GM18505 (cell line): ENCODE measurements around the gene OST4.

ENCODE experiments used
- ATAC-seq: cut with Tn5 transposase; IDR thresholded peaks from one replicate; pipeline ENCODE4 v1.9.1; 2021; ENCODE audit not compliant: unreplicated experiment
- POLR2A ChIP-seq: IDR thresholded peaks from 4 replicates; pipeline ENCODE4 v1.6.1; 2011; ENCODE audit warnings: borderline replicate concordance; ENCODE audit not compliant: insufficient read depth, insufficient read length; ENCODE audit errors: extremely low read depth

Gene OST4

DNA sequence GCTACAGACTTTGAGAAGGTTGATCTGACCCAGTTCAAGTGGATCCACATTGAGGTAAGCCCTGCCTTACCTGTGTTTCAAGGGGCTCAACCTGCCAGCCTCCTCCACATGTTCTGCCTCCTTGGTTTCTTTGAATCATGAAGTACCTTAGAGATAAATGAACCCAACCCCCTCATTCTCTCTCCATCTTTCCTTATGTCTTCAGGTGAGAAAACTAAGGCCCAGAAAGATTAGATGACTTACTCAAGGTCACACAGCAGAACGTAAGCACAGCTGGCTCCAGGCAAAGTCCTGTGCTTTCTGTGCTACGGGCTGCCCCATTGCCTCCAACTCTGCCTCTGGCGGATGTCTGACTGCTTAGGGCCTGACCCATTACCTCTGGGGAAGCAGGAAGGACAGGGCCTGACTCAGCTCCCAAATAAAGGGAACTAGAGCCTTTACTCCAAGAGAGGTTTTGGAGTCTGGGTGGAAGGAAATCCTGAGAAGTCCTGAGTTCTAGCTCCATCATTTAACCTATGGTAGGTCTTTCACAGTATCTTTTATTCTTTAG lies 25.4 kb upstream of the OST4 start:
- no peak for TF ChIP-seq POLR2A
- ATAC-seq = no peak

DNA sequence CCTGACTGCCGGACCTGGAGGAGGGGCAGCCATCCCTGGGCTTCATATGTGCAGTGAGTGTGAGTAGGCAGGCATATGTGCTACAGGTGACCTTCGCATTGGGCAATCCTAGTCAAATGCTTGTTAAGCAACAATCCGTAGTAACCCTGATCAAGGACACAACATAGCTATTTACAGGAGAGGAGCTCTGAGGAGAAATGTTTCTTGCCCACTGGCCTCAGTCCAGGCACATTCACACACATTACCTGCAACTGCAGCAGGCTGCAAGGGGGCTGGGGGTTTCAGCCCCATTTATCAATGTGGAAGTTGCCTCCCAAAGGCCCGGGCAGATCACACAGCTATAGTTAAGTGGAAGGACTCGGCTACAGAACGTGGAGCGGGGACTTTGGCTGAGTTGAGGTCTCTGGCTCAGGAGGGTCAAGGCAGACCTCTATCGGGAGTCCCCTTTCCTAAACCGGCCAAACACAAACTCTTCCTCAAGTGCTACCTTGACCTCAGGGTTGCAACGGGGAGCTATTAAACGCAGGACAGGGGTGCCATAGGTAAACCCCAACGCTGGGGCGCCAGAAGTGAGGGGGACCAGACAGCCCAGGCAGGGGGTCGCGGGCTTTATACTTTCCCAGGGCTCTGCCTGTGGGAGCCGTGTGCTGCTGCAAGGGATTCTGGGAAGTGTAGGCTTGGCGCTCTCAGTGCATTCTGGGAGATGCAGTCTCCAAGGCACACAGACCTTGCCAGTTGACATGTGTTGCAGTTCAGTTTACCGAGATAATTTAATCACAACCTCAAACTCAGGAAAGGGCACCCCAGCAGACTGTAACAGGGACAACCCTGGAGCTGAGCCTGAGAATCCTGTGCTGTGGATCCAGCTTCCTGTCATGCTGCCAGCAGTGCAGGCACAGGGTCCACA lies 24.5 kb upstream of the OST4 start:
- no peak for ATAC-seq

GRCh38 chr2:27095427-27095744 lies 23.9 kb upstream of the OST4 start:
- no peak for ATAC-seq
- no peak for TF ChIP-seq POLR2A

More for the DNA sequence above, 24.5 kb upstream of the OST4 start:
- TF ChIP-seq POLR2A = peak; percentile 47

- no peak for TF ChIP-seq POLR2A
- ATAC-seq = no peak
These were observed 23.0 kb upstream of the OST4 start for GRCh38 chr2:27094353-27094984.

DNA sequence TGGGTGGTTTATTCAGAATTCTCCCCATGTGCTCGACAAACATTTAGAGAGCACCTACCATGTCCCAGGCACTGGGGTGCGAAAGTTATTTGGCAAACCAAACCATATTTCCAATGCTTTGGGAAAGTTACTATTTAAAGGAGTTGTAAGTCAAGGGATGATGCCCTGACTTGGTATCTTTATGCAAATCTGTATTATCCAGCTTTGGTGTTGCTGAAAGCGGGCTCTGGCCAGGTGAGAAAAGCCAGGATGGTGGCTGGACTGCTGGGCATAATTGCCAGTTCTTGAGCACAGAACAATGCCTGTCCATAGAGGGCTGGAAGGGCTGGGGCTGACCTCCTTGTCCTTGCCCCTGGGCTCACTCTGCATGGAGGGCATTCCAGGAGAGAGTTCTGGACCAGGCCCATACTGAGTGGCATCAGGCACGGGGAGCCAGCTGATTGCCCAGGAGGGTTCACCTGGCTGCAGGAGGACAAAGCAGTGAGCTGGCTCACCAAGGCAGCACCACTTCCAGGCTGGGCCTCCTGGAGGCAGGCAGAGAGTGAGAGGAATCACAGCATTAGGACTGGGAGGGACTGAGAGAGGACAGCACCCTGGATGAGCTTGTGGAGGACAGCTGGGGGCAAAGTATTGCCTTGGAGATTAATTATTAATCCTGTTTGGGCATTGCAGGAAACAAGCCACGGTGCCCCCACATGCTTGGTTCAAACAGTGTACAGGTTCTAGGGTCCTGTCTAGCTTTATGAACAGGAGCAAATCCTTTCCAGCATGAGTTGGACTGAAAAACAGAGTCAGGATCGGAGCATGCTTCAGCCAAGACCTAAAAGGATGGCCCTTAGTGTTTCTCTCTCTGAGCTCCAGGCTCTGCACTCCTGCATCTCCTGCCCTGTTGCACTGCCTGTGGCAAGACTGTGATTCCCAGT lies 22.2 kb upstream of the OST4 start:
- TF ChIP-seq POLR2A = no peak

GRCh38 chr2:27092696-27093429 lies 21.4 kb upstream of the OST4 start:
- TF ChIP-seq POLR2A = no peak
- no peak for ATAC-seq

More for the DNA sequence above, 22.2 kb upstream of the OST4 start:
- no peak for ATAC-seq

- no peak for ATAC-seq
These were observed 20.6 kb upstream of the OST4 start for GRCh38 chr2:27091746-27092695.

DNA sequence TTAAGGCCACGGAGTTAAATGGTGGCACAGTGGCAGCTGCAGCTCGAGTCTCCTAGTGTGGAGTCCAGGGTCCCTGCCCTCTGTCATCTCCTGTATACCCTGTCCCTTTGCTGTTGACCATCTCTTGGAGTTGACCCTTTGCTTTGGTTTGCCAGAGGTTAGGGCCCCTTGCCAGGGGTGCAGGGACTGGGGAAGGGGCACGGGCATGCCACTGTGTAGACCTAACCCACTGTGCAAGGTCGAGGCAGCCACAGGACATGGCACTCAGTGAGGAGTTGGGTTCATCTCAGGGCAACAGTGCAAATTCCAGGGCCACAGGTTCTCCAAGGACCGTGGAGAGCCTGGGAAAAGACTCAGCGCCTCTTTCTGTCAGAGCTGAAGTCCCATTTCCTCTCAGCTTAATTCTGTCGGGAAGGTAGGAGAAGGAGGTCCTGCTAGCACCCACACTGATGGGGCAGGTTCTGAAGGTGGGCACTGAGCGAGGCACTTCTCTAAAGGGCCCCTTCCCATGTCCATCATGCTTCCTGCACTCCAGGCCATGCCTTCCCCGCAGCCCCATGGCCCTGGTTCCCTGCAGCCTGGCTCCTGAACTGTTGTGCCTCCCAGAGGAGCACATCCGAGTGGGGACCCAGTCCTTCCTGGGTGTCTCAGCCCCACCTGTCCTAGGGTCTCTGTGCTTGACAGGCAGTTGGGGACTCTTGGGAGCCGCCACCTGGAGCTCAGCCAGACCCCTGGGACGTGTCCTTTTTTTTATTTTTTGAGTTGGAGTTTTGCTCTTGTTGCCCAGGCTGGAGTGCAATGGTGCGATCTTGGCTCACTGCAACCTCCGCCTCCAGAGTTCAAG lies 17.9 kb upstream of the OST4 start:
- TF ChIP-seq POLR2A = no peak
- ATAC-seq = no peak

More at GRCh38 chr2:27091746-27092695, 20.6 kb upstream of the OST4 start:
- no peak for TF ChIP-seq POLR2A

- no peak for ATAC-seq
- TF ChIP-seq POLR2A = no peak
These were observed 17.2 kb upstream of the OST4 start for GRCh38 chr2:27088634-27089033.

DNA sequence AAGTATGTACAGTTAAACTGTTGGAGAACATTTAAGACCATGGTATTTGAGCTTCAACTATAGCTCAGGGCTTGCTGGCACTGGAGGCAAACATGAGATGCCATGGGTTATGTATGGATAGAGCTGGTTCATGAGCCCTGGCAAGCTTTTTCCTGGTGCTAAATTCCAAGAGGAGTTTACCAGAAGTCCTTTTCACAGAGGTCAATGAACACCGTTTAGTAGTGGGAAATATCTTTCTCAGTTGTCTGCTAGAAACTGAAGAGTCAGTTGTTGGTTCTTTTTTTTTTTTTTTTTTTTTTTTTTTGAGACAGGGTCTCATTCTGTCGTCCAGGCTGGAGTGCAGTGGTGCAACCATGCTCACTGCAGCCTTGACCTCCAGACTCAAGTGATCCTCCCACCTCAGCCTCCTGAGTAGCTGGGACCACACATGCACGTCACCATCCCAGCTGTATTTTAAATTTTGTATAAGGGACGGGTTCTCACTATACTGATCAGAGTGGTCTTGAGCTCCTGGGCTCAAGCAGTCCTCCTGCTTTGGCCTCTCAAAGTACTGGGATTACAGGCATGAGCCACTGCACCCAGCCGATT lies 16.5 kb upstream of the OST4 start:
- no peak for TF ChIP-seq POLR2A
- no peak for ATAC-seq

- peak; percentile 23 for TF ChIP-seq POLR2A
- ATAC-seq = no peak
These were observed 15.5 kb upstream of the OST4 start, which contains the start of gene KHK for GRCh38 chr2:27086724-27087593. Gene KHK, plus strand, starts transcription at chr2:27086772. Its CDS starts 488 bp downstream, at chr2:27087260.
